Activated CD4-positive, alpha-beta T cell treated with anti-CD3 and anti-CD28 coated beads, Interleukin-2, amount 10 ng/mL, durations not matched to agents 24 days and 14 days (primary cell): Measurements from ENCODE around the gene COL23A1. TPM values are rescaled to one million over a fixed set of nuclear protein-coding genes. Genes with fewer than 3 reads are reported as not detected.
"Not testable (repeated sequence)": the region's sequence is repeated elsewhere in the genome, so short reads cannot be mapped to it uniquely, and the experiment has no call there.

Experiments
- DNase-seq: peaks from one replicate; pipeline ENCODE4 v3.0.0; 2022
- H3K27ac Mint-ChIP-seq: one replicate; pipeline ENCODE4 v1.8.0; 2022; ENCODE audit warnings: mild to moderate bottlenecking, mixed read lengths
- H3K27me3 Mint-ChIP-seq: one replicate; pipeline ENCODE4 v1.8.0; 2022; ENCODE audit warnings: mixed read lengths
- H3K36me3 Mint-ChIP-seq: one replicate; pipeline ENCODE4 v1.8.0; 2022; ENCODE audit warnings: low read depth, mild to moderate bottlenecking, mixed read lengths
- H3K4me1 Mint-ChIP-seq: one replicate; pipeline ENCODE4 v1.8.0; 2021; ENCODE audit warnings: mixed read lengths
- H3K4me3 Mint-ChIP-seq: one replicate; pipeline ENCODE4 v1.8.0; 2022; ENCODE audit warnings: mild to moderate bottlenecking, moderate library complexity, mixed read lengths
- H3K9me3 Mint-ChIP-seq: one replicate; pipeline ENCODE4 v1.8.0; 2021; ENCODE audit warnings: mixed read lengths
- intact Hi-C: fragments of 100-400 bp; cut with micrococcal nuclease; formaldehyde crosslinking; loops from one replicate; pipeline ENCODE4 v1.15.1; 2023
- total RNA-seq: library from RNA; stranded (reverse); gene quantifications from 2 replicates; pipeline ENCODE4 v1.2.3, GENCODE V29; 2022

Gene COL23A1
- total RNA-seq, 1 donor from 2014 or later: 0.07 TPM

- H3K9me3 Mint-ChIP-seq, H3K27ac Mint-ChIP-seq, H3K27me3 Mint-ChIP-seq, H3K36me3 Mint-ChIP-seq, DNase-seq, H3K4me1 Mint-ChIP-seq, H3K4me3 Mint-ChIP-seq, intact Hi-C loops: not testable (repeated sequence)
Observed at GRCh38 chr5:178317727-178318126, 272.5 kb downstream of the COL23A1 start.

- Mint-ChIP-seq H3K4me3 (no peak overlapping the region), H3K27me3 (no peaks in the 10 kb centered on the region), H3K36me3 (no peaks in the 10 kb centered on the region), H3K27ac (no peak overlapping the region), H3K4me1 (no peaks in the 10 kb centered on the region), H3K9me3 (peaks cover 7% of the 10 kb centered on the region)
- DNase-seq: no peak
- intact Hi-C loops: no loop called here
Observed at GRCh38 chr5:178314961-178315820, 275.0 kb downstream of the COL23A1 start.

DNA sequence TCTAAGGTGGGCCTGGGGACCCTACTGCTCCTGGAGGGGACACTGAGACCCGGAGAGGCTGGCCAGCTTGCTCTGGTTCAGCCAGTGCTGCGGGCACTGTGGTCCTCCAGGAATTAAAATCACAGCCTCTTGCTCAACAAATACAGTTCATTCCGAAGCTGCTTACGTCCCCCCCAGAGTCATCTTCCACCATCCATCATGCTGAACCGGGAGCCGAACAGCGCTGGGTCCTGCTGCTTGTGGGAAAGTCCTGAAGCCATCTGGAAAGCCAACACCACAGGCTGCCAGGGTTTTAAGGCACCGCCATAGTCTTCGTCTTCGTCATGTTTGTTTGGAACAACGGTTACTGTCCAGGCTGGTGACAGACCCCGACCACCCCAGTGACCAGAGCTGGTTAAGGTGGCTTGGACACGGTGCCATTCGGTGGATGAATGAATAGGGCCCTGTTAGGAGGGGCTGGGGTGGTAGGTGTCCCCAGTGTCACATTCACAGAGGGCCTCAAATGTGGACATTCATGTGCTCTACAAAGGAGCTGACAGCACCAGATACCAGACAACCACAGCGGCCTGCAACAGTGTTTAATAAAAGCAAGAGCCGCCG lies 276.0 kb downstream of the COL23A1 start:
- intact Hi-C loops: no loop called here
- Mint-ChIP-seq H3K27ac (no peak overlapping the region), H3K36me3 (no peaks in the 10 kb centered on the region)

DNA sequence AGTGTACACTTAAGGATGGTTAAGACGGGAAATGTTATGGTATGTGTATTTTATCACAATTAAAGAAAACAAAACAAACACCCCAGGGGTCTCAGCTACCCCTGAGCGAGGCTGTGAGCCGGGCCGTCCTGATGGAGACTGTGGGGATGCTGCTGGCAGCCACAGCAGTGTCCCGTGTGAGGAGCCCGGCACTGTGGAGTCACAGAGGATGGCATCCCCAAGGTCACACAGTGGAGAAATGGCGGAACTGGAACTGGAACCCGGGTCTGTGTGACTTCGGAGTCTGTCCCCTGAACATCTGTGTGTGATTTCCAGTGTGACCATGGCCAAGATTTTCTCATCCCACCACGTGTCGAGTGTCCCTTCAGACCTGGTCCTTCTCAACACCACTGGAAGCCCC lies 276.9 kb downstream of the COL23A1 start:
- intact Hi-C loops: no loop called here
- Mint-ChIP-seq H3K9me3 (peaks cover 7% of the 10 kb centered on the region), H3K27ac (no peak overlapping the region), H3K4me1 (no peaks in the 10 kb centered on the region), H3K36me3 (no peaks in the 10 kb centered on the region), H3K27me3 (no peaks in the 10 kb centered on the region), H3K4me3 (no peak overlapping the region)
- DNase-seq: no peak

More for the DNA sequence above, 276.0 kb downstream of the COL23A1 start:
- Mint-ChIP-seq H3K4me1 (no peaks in the 10 kb centered on the region), H3K27me3 (no peaks in the 10 kb centered on the region), H3K4me3 (no peak overlapping the region), H3K9me3 (peaks cover 7% of the 10 kb centered on the region)
- DNase-seq: no peak

DNA sequence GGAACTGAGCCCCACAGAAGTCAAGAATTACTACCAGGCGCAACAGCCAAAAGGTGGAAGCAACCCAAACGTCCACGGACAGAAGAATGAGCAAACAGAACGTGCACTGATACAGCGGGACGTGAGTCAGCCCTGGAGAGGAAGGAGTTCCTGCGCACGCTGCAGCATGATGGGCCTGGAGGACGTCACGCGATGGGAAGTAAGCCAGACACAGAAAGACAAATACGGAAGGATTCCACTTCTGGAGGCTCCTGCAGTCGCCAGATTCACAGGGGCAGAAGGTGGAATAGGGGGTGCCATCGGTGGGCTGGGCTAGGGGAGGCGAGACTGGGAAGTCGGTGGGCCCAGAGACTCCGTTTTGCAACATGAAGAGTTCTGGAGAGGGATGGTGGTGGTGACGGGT lies 277.3 kb downstream of the COL23A1 start:
- no peak overlapping the region for H3K4me3 Mint-ChIP-seq
- no peak for DNase-seq

DNA sequence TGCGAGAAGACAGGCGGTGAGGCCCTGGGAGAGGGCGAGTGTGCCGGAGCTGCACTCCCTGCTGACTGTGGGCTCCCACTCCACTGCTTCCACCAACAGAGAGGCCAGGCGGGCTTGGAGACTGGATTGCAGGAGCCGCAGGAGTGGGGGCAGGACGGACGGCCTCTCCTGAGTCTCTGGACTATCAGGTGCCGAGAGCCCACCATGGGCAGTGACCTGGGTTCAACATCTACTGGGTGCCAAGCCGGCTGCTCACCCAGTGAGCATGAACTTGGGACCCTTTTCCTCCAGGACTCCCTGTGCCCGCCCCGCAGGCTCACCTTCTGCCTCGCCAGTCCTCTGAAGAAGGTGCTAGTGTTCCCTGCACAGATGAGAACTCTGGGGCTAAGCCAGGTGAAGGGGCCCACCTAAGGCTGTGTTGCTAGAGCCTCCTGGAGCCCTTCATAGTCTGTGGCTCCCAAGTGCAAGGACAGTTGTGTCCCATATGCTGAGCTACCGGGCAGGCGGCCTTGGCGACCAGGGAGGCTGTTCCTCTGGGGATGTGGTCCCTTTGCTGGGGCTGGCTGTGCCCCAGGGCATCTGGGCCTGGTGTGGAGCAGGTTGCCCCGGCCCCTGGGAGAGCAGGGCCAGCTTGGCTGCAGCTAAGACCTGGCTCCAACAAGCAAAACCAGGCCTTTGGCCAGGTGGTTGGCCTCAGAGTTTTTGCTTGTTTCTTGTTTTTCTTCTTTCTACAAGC lies 279.9 kb downstream of the COL23A1 start:
- Mint-ChIP-seq H3K9me3 (no peaks in the 10 kb centered on the region), H3K27ac (no peak overlapping the region), H3K4me1 (no peaks in the 10 kb centered on the region), H3K4me3 (no peak overlapping the region), H3K27me3 (no peaks in the 10 kb centered on the region), H3K36me3 (no peaks in the 10 kb centered on the region)
- DNase-seq: no peak
- intact Hi-C loops: no loop called here

More for the DNA sequence above, 277.3 kb downstream of the COL23A1 start:
- H3K9me3 Mint-ChIP-seq: peaks cover 6% of the 10 kb centered on the region
- no peaks in the 10 kb centered on the region for H3K36me3 Mint-ChIP-seq
- H3K4me1 Mint-ChIP-seq: no peaks in the 10 kb centered on the region
- intact Hi-C loops: no loop called here
- H3K27me3 Mint-ChIP-seq: no peaks in the 10 kb centered on the region
- H3K27ac Mint-ChIP-seq: no peak overlapping the region

- no peaks in the 10 kb centered on the region for H3K4me1 Mint-ChIP-seq
- DNase-seq: no peak
- intact Hi-C loops: no loop called here
- no peaks in the 10 kb centered on the region for H3K36me3 Mint-ChIP-seq
- H3K9me3 Mint-ChIP-seq: no peaks in the 10 kb centered on the region
- H3K27me3 Mint-ChIP-seq: no peaks in the 10 kb centered on the region
- H3K27ac Mint-ChIP-seq: no peak overlapping the region
- H3K4me3 Mint-ChIP-seq: no peak overlapping the region
Observed at GRCh38 chr5:178309271-178310013, 280.8 kb downstream of the COL23A1 start.

- H3K27ac Mint-ChIP-seq: no peak overlapping the region
- no peak for DNase-seq
- no peak overlapping the region for H3K4me3 Mint-ChIP-seq
- H3K27me3 Mint-ChIP-seq: no peaks in the 10 kb centered on the region
- intact Hi-C loops: no loop called here
- no peaks in the 10 kb centered on the region for H3K9me3 Mint-ChIP-seq
- H3K4me1 Mint-ChIP-seq: no peaks in the 10 kb centered on the region
- H3K36me3 Mint-ChIP-seq: no peaks in the 10 kb centered on the region
Observed at GRCh38 chr5:178308541-178309092, 281.6 kb downstream of the COL23A1 start.

DNA sequence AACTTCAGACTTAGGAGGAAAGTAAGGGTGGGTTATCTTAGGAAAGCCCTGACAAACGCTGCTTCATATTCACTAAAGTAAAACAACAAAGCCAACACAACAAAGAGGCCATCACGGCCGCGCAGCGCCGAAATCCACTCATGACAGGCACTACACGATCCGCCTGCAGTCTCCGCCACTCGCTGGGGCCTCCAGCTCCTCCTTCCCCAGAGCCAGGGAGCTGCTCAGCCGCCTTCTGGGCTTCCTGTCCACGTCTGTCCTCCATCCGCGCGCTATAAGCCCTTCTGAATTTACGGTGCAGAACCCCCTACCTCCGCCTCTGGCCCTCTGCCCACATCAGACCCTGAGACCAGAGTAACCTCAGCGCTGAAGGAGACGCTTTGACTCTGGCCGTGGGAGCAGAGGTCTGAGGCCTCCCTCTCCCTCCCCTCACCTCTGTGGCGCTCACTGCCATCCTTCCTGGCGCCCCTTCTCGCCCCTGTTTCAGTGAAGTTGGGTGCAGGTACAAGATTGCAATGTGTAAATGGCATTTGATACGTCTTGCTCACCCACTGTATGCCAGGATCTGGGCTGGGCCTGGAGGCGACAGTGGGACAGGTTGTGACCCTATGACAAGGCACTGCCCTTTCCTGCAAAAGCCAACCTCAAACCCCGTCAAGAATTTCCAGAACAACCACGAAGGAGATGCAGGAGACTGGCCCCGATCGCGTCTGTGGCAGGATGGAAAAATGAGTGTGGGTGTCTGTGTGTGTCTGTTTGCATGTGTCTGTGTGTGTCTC lies 282.7 kb downstream of the COL23A1 start:
- no peak overlapping the region for H3K27ac Mint-ChIP-seq
- no peaks in the 10 kb centered on the region for H3K9me3 Mint-ChIP-seq
- H3K36me3 Mint-ChIP-seq: no peaks in the 10 kb centered on the region
- no peaks in the 10 kb centered on the region for H3K4me1 Mint-ChIP-seq
- H3K4me3 Mint-ChIP-seq: no peak overlapping the region
- intact Hi-C loops: no loop called here
- DNase-seq: no peak
- no peaks in the 10 kb centered on the region for H3K27me3 Mint-ChIP-seq

DNA sequence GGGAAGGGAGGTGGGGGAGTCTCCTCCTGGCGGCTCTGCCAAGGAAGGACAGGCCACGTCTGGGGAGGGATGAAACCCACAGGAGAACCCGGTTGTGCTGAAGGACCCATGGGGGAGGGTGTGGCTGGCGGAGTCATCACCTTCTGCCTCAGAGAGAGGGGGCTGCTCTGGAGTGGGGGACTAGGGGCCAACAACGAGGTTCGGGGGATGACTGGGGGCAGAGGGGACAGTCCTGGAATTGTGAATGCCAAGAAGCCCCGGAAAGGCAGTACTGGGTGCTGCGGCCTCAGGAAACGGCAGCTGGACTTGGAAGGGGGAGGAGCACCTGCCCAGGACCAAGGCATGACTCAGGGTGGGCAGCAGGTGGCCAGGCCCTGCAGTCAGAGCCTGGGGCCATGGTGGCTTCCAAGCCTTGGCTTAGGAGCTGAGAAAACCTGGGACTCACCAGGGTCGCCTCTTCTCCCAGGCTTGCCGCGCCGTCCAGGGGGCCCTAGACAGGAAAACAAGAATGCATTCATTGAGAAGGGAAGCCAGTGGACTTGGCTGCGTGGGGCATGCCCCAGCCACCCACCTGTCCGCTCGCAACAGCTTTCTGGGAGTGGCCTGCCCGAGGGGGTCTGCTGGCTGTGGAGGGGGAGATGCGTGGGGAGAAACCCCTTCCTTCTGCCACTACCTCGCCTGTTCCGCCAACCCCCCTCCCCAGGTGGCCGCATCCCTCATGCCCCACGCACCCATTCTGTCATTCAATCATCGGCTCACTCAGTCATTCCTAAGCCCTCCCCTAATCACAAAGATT lies 283.6 kb downstream of the COL23A1 start:
- H3K27ac Mint-ChIP-seq: no peak overlapping the region
- H3K9me3 Mint-ChIP-seq: no peaks in the 10 kb centered on the region
- H3K36me3 Mint-ChIP-seq: no peaks in the 10 kb centered on the region
- no peak for DNase-seq
- H3K4me3 Mint-ChIP-seq: no peak overlapping the region
- intact Hi-C loops: no loop called here
- no peaks in the 10 kb centered on the region for H3K4me1 Mint-ChIP-seq
- H3K27me3 Mint-ChIP-seq: no peaks in the 10 kb centered on the region

DNA sequence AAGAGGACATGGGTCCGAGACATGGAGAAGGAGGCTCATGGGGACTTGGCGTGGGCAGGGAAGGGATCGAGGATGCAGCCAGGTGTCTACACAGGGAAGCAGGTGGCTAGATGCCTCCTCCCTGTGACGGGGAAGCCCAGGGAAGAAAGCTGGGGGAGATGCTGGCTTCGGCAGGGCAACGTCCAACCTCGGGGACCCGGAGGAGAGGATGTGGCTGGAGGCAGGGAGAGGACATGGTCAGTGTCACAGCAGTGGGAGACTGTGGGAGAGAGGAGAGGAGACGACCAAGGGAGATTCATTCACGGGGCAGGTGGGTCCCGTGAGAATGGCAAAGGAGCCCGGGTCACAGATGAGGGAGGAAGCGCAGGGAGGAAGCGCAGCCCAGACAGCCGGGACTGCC lies 284.4 kb downstream of the COL23A1 start:
- H3K27me3 Mint-ChIP-seq: peaks cover 4% of the 10 kb centered on the region
- H3K4me3 Mint-ChIP-seq: no peak overlapping the region

More for the DNA sequence above, 284.4 kb downstream of the COL23A1 start:
- Mint-ChIP-seq H3K36me3 (no peaks in the 10 kb centered on the region), H3K9me3 (no peaks in the 10 kb centered on the region), H3K27ac (no peak overlapping the region), H3K4me1 (no peaks in the 10 kb centered on the region)
- intact Hi-C loops: no loop called here
- DNase-seq: no peak
